SH-SY5Y (cell line): ENCODE results near the gene MAP3K5.

Experiments
- GATA2 ChIP-seq: IDR thresholded peaks from 2 replicates; pipeline ENCODE4 v1.6.1; 2011; ENCODE audit warnings: mild to moderate bottlenecking, low read depth, low read length
- GATA3 ChIP-seq: IDR thresholded peaks from 2 replicates; pipeline ENCODE4 v1.6.1; 2011; ENCODE audit warnings: low read depth, mild to moderate bottlenecking, low read length, moderate library complexity

DNA sequence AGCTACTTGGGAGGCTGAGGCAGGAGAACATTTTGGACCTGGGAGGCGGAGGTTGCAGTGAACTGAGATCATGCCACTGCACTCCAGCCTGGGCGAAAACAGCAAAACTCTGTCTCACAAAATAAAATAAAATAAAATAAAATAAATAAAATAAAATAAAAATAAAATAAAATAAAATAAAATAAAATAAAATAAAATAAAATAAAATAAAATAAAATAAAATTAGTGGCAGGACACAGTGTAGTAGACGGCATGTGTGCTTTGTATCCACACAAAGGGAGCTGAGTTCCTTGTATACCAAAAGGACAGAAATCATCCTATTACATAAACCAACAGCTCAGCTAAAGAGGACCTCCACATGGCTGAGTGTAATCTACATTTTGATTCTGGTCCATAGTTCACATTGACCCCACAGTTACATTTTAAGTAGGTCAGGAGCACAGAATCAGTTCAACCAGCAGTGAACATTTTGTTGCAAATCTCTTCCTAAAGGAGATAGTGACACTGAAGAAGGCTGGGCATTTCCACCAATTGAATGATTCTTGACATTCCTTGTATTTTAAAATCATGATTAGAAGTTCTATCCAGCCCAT is 150.3 kb downstream of the MAP3K5 start:
- TF ChIP-seq GATA3 (no peak), GATA2 (no peak)
